Esophagus (tissue), 2 donors: ENCODE measurements around the gene ZBTB38. TPM values are rescaled to one million over a fixed set of nuclear protein-coding genes. Genes with fewer than 3 reads are reported as not detected.

Source experiments
- H3K27ac ChIP-seq, 2 donors: one replicate each; pipeline ENCODE4 v1.5.1; 2013; ENCODE audit warnings: low read depth in 2 of 2, mild to moderate bottlenecking in 2 of 2, inconsistent platforms in 1 of 2, low read length in 1 of 2, moderate library complexity in 1 of 2
- H3K27me3 ChIP-seq, 2 donors: one replicate each; pipeline ENCODE4 v1.6.1; 2013; ENCODE audit warnings: low read length in 2 of 2, control low read depth in 1 of 2, mild to moderate bottlenecking in 1 of 2; ENCODE audit not compliant: insufficient read depth in 2 of 2, control insufficient read depth in 1 of 2
- H3K36me3 ChIP-seq, 2 donors: one replicate each; pipeline ENCODE4 v1.6.1; 2013; ENCODE audit warnings: low read length in 1 of 2; ENCODE audit not compliant: control insufficient read depth in 2 of 2, insufficient read depth in 2 of 2
- H3K4me1 ChIP-seq, 2 donors: one replicate each; pipeline ENCODE4 v1.6.1; 2013; ENCODE audit warnings: low read length in 1 of 2; ENCODE audit not compliant: control insufficient read depth in 2 of 2, insufficient read depth in 2 of 2
- H3K4me3 ChIP-seq, 2 donors: one replicate each; pipeline ENCODE4 v1.5.1; 2013; ENCODE audit warnings: low read length in 2 of 2, mild to moderate bottlenecking in 2 of 2, low read depth in 1 of 2, moderate library complexity in 1 of 2
- H3K9me3 ChIP-seq, 2 donors: one replicate each; pipeline ENCODE4 v1.6.1; 2013; ENCODE audit warnings: mild to moderate bottlenecking in 2 of 2, low read depth in 1 of 2, low read length in 1 of 2, moderate library complexity in 1 of 2; ENCODE audit not compliant: control insufficient read depth in 2 of 2, insufficient read depth in 1 of 2
- WGBS, 2 donors: extraction: QIAGEN DNeasy Blood & Tissue Kit; methylation state at CpG; one replicate each; pipeline ENCODE4 v1.1.7; 2013; 5-methylcytosine and 5-hydroxymethylcytosine counted together
- polyA plus RNA-seq, 2 donors: library from polyadenylated mRNA; stranded (reverse); fragments of 200-250 nt; gene quantifications; one replicate each; pipeline ENCODE4 v1.2.3, GENCODE V29; 2013
- donor health status: healthy with polysubstance abuse.
- donor health status: Bipolar disorder and iron deficiency.

Gene ZBTB38
- polyA plus RNA-seq, 2 donors, result 3.4 to 5.9 TPM

- Histone ChIP-seq H3K36me3 (no peaks in the 10 kb centered on the region), H3K27ac (no peak overlapping the region), H3K4me1 (no peaks in the 10 kb centered on the region), H3K4me3 (no peak overlapping the region), H3K9me3 (no peaks in the 10 kb centered on the region), H3K27me3 (peaks cover 0 to 3% of the 10 kb centered on the region in 2 donors)
- 90 to 97% methylated on average over 2 of the region's 2 CpGs for WGBS, 2 donors
Observed at GRCh38 chr3:141337991-141338390, 30.3 kb upstream of the ZBTB38 start.

- Histone ChIP-seq H3K9me3 (no peaks in the 10 kb centered on the region), H3K4me3 (no peak overlapping the region), H3K36me3 (no peaks in the 10 kb centered on the region), H3K27me3 (peaks cover 0 to 3% of the 10 kb centered on the region in 2 donors), H3K27ac (no peak overlapping the region), H3K4me1 (no peaks in the 10 kb centered on the region)
Observed at GRCh38 chr3:141338881-141339280, 29.4 kb upstream of the ZBTB38 start.

- WGBS, 2 donors, result 91 to 95% methylated on average over 1 of the region's 1 CpG
- peaks cover 3 to 5% of the 10 kb centered on the region in 2 donors for H3K27me3 ChIP-seq
- no peaks in the 10 kb centered on the region for H3K4me1 ChIP-seq
- no peak overlapping the region for H3K27ac ChIP-seq
- no peaks in the 10 kb centered on the region for H3K36me3 ChIP-seq
- H3K4me3 ChIP-seq, result no peak overlapping the region
- H3K9me3 ChIP-seq, result no peaks in the 10 kb centered on the region
Observed at GRCh38 chr3:141341536-141341935, 26.8 kb upstream of the ZBTB38 start.

- 77 to 82% methylated on average over 5 of the region's 5 CpGs for WGBS, 2 donors
- no peak overlapping the region for H3K4me3 ChIP-seq
- H3K27ac ChIP-seq, result no peak overlapping the region
- peaks cover 3 to 5% of the 10 kb centered on the region in 2 donors for H3K27me3 ChIP-seq
- no peaks in the 10 kb centered on the region for H3K4me1 ChIP-seq
- no peaks in the 10 kb centered on the region for H3K9me3 ChIP-seq
- H3K36me3 ChIP-seq, result no peaks in the 10 kb centered on the region
Observed at GRCh38 chr3:141342386-141342785, 25.9 kb upstream of the ZBTB38 start.

- Histone ChIP-seq H3K27ac (no peak overlapping the region), H3K36me3 (no peaks in the 10 kb centered on the region), H3K4me3 (no peak overlapping the region), H3K9me3 (no peaks in the 10 kb centered on the region), H3K4me1 (no peaks in the 10 kb centered on the region), H3K27me3 (peaks cover 3 to 5% of the 10 kb centered on the region in 2 donors)
- 76 to 79% methylated on average over 2 of the region's 2 CpGs for WGBS, 2 donors
Observed at GRCh38 chr3:141343077-141343476, 25.2 kb upstream of the ZBTB38 start.

- H3K4me1 ChIP-seq, result no peaks in the 10 kb centered on the region
- no peak overlapping the region for H3K27ac ChIP-seq
- no peak overlapping the region for H3K4me3 ChIP-seq
- H3K27me3 ChIP-seq, result peaks cover 3 to 5% of the 10 kb centered on the region in 2 donors
- H3K9me3 ChIP-seq, result no peaks in the 10 kb centered on the region
- WGBS, 2 donors, result 73 to 89% methylated on average over 3 of the region's 3 CpGs
- H3K36me3 ChIP-seq, result no peaks in the 10 kb centered on the region
Observed at GRCh38 chr3:141343865-141344271, 24.4 kb upstream of the ZBTB38 start.

DNA sequence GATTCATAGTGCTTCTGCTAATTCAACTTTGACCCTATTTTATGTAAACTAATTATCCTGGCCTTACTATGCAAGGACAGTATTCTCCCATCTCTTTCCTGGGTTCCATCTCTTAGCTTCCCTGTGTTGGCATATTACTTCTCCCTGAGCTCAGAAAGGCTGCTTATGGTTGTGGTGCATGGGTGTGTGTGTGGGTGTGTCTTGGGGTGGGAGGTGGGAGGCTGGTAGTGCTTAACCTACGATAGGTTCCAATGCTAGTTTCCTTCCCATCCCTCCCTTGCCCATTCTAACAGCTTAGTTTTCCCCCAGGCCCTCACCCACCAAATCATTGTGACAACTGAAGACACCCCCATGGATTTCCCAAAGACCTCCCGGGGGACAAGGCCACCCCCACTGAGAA is 22.8 kb upstream of the ZBTB38 start:
- H3K36me3 ChIP-seq, result no peaks in the 10 kb centered on the region
- H3K9me3 ChIP-seq, result no peaks in the 10 kb centered on the region
- H3K27ac ChIP-seq, result no peak overlapping the region
- WGBS, 2 donors, result 89 to 93% methylated on average over 2 of the region's 2 CpGs
- H3K4me1 ChIP-seq, result no peaks in the 10 kb centered on the region
- H3K4me3 ChIP-seq, result no peak overlapping the region
- peaks cover 3 to 5% of the 10 kb centered on the region in 2 donors for H3K27me3 ChIP-seq

GRCh38 chr3:141346007-141346406 is 22.3 kb upstream of the ZBTB38 start:
- H3K27ac ChIP-seq, result no peak overlapping the region
- peaks cover 3 to 5% of the 10 kb centered on the region in 2 donors for H3K27me3 ChIP-seq
- H3K36me3 ChIP-seq, result no peaks in the 10 kb centered on the region
- WGBS, 2 donors, result 70 to 81% methylated on average over 4 of the region's 4 CpGs
- H3K9me3 ChIP-seq, result no peaks in the 10 kb centered on the region
- H3K4me1 ChIP-seq, result no peaks in the 10 kb centered on the region
- H3K4me3 ChIP-seq, result no peak overlapping the region

DNA sequence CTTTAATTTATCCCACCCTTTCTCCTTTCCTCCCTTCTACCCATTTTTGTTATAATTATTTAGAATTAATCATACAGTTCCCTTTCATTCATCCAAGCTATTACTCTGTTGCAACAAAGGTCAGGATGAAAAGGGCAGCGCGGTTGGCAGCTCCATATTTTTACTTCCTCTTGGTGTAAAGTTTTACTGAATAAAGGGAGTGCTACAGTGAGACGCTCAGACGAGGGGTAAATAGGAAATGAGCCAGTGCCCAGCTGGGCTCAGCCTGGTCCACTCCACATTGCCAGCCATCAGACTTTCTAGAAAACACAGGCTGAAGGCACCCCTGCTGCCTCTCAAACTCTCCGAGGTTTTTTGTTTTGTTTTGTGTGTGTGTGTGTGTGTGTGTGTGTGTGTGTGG is 21.9 kb upstream of the ZBTB38 start:
- WGBS, 2 donors, result 70 to 71% methylated on average over 5 of the region's 5 CpGs
- Histone ChIP-seq H3K9me3 (no peaks in the 10 kb centered on the region), H3K27ac (no peak overlapping the region), H3K27me3 (peaks cover 1 to 5% of the 10 kb centered on the region in 2 donors), H3K36me3 (no peaks in the 10 kb centered on the region), H3K4me3 (no peak overlapping the region), H3K4me1 (no peaks in the 10 kb centered on the region)

DNA sequence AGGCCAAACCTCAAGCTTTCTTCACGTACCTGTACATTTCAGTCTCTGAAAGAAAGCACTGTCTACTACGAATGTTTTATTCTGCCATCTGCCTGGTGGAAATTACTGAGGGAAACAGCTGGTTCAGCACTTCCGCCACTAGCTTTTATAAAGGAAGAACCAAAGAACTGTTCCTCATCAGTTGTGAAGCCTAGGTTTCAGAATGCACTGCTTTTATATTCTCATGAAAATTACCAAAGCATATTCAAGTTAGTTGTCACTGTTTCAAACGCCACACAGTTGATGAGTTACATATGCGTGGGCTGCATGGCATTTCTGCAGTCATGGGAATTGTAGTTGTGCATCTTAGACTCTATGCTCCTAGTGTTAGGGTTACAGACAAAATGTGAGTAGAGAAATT is 21.5 kb upstream of the ZBTB38 start:
- Histone ChIP-seq H3K27ac (no peak overlapping the region), H3K4me1 (no peaks in the 10 kb centered on the region), H3K4me3 (no peak overlapping the region), H3K36me3 (no peaks in the 10 kb centered on the region), H3K27me3 (peaks cover 0 to 5% of the 10 kb centered on the region in 2 donors), H3K9me3 (no peaks in the 10 kb centered on the region)
- WGBS, 2 donors, result 75 to 84% methylated on average over 5 of the region's 5 CpGs
